A172 (cell line): ENCODE measurements around the gene ZNHIT2. TPM values are rescaled to one million over a fixed set of nuclear protein-coding genes. Genes with fewer than 3 reads are reported as not detected.
A peak's percentile ranks its signal among the peaks of the same experiment; 100 is the strongest.

Source experiments
- DNase-seq: peaks from one replicate; pipeline ENCODE4 v3.0.0-alpha.2; 2015; ENCODE audit warnings: low spot score
- total RNA-seq: library from RNA; depleted of rRNA; stranded (reverse); fragments of >200 nt; shearing (Covaris generic); gene quantifications from 2 replicates; pipeline ENCODE4 v1.2.3, GENCODE V29; 2014

The ZNHIT2 gene
- total RNA-seq, 1 experiment from 2014 or later: 22.3 TPM

GRCh38 chr11:65134240-65134951 lies 16.9 kb upstream of the ZNHIT2 start, which contains the start of gene SYVN1:
Gene SYVN1, minus strand, starts transcription at chr11:65134519. Its CDS starts 918 bp downstream, at chr11:65133601.
- DNase-seq: peak; percentile 74

GRCh38 chr11:65133724-65134123 lies 16.2 kb upstream of the ZNHIT2 start:
- DNase-seq: no peak

- DNase-seq: no peak
Observed at GRCh38 chr11:65132988-65133700, 15.6 kb upstream of the ZNHIT2 start.

GRCh38 chr11:65132238-65132987 lies 14.9 kb upstream of the ZNHIT2 start:
- DNase-seq: no peak

GRCh38 chr11:65131895-65132237 lies 14.4 kb upstream of the ZNHIT2 start:
- DNase-seq: no peak

GRCh38 chr11:65131417-65131776 lies 13.9 kb upstream of the ZNHIT2 start:
- no peak for DNase-seq

GRCh38 chr11:65130631-65131416 lies 13.3 kb upstream of the ZNHIT2 start:
- no peak for DNase-seq

GRCh38 chr11:65129649-65130441 lies 12.3 kb upstream of the ZNHIT2 start:
- no peak for DNase-seq

- no peak for DNase-seq
Observed at GRCh38 chr11:65128182-65129145, 11.0 kb upstream of the ZNHIT2 start.

GRCh38 chr11:65127473-65128181 lies 10.1 kb upstream of the ZNHIT2 start:
- no peak for DNase-seq

- no peak for DNase-seq
Observed at GRCh38 chr11:65126624-65127274, 9.2 kb upstream of the ZNHIT2 start.

GRCh38 chr11:65125197-65126056 lies 7.9 kb upstream of the ZNHIT2 start:
- no peak for DNase-seq

- no peak for DNase-seq
Observed at GRCh38 chr11:65124480-65125196, 7.1 kb upstream of the ZNHIT2 start.

GRCh38 chr11:65121865-65122696 lies 4.6 kb upstream of the ZNHIT2 start, which contains the start of the genes FAU and MRPL49:
Gene FAU, minus strand, starts transcription at chr11:65122134. Its CDS starts 321 bp downstream, at chr11:65121813.
Gene MRPL49, plus strand, starts transcription at chr11:65122321. Its CDS starts 26 bp downstream, at chr11:65122347.
- DNase-seq: peak; percentile 94

- no peak for DNase-seq
Observed at GRCh38 chr11:65121447-65121864, 4.0 kb upstream of the ZNHIT2 start.

GRCh38 chr11:65120831-65121230 lies 3.3 kb upstream of the ZNHIT2 start:
- no peak for DNase-seq
